Measurements from ENCODE around the gene SH3GL2.

SH3GL2 gene

GRCh38 chr9:17783227-17783626 is 204.4 kb downstream of the SH3GL2 start:
- DNase-seq, result no peak
- intact Hi-C loops (cut with DNase I), result no loop called here

DNA sequence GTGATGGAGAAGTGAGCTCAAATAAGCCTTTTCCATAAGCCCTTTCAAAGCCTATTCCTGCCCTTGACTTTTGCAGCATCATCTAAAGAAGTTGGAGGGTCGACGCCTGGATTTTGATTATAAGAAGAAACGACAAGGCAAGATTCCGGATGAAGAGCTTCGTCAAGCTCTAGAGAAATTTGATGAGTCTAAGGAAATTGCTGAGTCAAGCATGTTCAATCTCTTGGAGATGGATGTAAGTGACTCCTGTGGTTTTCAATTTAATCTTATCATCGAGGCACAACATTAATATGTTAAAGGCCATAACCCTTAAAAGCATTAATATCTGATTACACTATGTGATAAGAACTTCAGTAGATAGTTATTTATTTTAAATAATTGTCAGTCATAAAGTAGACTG is 210.4 kb downstream of the SH3GL2 start:
- intact Hi-C loops (cut with DNase I), result no loop called here
- DNase-seq, result no peak

DNA sequence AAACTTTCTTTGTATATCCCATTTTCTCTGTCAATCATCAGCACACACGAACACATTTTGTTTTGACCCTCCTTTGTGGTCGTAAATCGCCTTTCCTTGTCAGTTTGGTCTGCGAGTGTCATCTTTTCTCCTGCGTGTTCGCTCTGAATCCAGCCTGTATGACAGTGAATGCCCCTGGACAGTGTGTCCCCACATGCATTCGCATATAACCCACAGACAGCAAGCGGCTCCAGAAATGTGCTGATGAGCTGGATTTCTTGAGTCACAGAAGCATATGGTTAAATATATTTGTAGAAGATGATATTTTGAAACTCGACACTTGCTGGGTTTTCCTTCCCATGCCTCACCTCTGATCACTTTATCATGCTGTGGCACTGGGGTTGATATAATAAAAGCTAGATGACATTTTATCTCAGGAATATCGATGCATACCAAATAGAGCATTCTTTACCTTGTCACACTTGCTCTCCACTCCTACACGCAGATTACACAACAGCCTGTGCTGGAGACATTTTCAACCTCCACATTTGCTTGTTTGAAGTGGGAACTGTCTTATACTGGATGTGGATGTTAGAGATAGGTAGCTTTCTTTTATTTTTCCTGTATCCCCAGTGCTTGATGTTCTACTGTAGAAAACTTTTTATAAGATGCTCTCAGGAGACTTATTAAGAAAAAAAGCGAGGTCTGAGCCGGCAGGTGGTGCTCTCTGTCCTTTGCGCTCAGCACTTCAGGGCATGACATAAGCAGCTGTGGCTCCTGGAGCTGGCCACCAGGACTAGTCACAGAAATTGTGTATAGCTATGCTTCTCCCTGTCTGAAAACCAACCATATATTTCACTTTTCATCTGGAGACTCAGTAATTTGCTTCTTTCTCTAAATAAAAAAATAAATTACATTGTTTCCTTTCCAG is 215.1 kb downstream of the SH3GL2 start:
- intact Hi-C loops (cut with DNase I), result loop anchor here (10.0 kb wide), 1 partner anchor 259 kb away; no protein-coding TSS in a partner anchor
- peak in 21 of 42 donors; percentile 8 to 70 (median 41) for DNase-seq

DNA sequence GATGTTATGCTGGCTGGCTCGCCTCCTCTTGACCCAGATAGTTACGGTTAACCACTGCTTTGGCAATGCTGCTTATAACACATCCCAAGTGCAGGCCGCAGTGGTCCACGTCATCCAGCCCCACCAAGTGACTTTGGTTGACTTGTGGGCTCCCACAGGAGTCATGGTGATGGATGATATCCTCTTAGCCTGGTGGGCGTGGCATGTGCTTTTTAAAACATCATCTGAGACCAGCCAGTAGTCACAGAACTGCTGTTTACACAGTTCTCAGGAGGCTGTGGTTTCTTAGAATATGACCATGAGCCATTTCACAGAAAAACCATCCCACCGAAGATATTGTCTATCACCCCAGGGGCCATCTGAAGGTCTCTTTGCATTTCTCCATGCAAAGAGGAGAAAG is 216.9 kb downstream of the SH3GL2 start:
- DNase-seq, result no peak
- intact Hi-C loops (cut with DNase I), result loop anchor here (10.0 kb wide), 1 partner anchor 261 kb away; no protein-coding TSS in a partner anchor

DNA sequence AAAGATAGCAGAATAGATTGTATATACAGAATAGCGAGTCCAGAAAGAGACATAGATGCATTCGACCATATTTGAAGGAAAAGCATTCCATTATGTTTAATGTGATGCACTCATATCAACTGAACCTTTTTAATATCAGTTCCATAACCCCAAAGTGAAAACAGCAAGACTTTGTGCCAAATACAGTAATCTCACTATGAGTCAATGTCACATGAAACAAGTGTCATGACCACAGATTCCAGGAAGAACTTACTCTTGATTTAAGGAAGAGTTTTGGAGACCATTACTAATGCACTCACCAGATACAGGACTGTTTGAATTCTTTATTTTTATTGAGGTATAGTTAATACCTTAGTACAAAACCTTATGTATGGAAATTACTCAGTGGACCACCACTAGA is 220.5 kb downstream of the SH3GL2 start:
- intact Hi-C loops (cut with DNase I), result loop anchor here (10.0 kb wide), 1 partner anchor 265 kb away; no protein-coding TSS in a partner anchor

GRCh38 chr9:17800418-17800817 is 221.6 kb downstream of the SH3GL2 start:
- DNase-seq, result no peak
- intact Hi-C loops (cut with DNase I), result no loop called here

More for the DNA sequence above, 220.5 kb downstream of the SH3GL2 start:
- DNase-seq, result no peak

GRCh38 chr9:17802249-17802857 is 223.5 kb downstream of the SH3GL2 start:
- intact Hi-C loops (cut with DNase I), result no loop called here
- DNase-seq, result peak in 8 of 42 donors; percentile 15 to 50 (median 36)

DNA sequence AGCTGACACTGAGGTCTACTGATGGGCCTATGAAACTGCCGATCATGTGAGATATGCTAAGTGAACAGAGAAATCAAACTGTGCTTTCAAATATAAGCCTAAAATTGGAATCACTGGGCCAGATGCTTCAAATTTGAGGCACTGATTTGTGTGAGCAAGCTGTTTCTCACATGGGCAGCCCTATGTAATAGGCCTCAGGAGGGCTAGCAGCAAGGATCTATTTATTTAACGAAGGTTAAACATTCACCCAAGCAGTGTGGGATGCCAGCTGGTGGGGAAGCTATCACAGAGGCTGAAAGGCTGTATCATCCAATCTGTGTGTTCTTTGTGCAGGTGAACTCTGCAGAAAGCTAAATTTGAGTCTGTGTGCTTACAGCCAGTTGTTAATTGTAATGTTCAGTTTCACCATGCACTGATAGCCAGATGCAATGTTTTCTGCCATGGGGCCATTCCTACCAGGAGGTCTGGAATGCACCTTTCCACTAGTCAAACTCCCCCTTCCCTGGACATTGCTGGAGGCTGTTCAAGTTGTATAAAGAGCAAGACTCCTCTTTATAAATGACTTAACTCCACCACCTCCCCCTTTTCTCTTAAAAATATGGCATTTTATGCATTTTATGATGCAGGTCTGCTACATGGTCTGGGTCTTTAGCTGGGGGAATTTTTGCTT is 228.9 kb downstream of the SH3GL2 start:
- DNase-seq, result no peak
- intact Hi-C loops (cut with DNase I), result no loop called here

GRCh38 chr9:17810317-17810716 is 231.5 kb downstream of the SH3GL2 start:
- no peak for DNase-seq
- intact Hi-C loops (cut with DNase I), result loop anchor here (5.0 kb wide), 1 partner anchor 397 kb away; no protein-coding TSS in a partner anchor

GRCh38 chr9:17810728-17811571 is 232.1 kb downstream of the SH3GL2 start:
- intact Hi-C loops (cut with DNase I), result loop anchor here (5.0 kb wide), 1 partner anchor 396 kb away; no protein-coding TSS in a partner anchor
- DNase-seq, result peak in 41 of 42 donors; percentile 6 to 88 (median 67)

- intact Hi-C loops (cut with DNase I), result loop anchor here (5.0 kb wide), 1 partner anchor 394 kb away; no protein-coding TSS in a partner anchor
Observed at GRCh38 chr9:17813798-17814197, 234.9 kb downstream of the SH3GL2 start.

DNA sequence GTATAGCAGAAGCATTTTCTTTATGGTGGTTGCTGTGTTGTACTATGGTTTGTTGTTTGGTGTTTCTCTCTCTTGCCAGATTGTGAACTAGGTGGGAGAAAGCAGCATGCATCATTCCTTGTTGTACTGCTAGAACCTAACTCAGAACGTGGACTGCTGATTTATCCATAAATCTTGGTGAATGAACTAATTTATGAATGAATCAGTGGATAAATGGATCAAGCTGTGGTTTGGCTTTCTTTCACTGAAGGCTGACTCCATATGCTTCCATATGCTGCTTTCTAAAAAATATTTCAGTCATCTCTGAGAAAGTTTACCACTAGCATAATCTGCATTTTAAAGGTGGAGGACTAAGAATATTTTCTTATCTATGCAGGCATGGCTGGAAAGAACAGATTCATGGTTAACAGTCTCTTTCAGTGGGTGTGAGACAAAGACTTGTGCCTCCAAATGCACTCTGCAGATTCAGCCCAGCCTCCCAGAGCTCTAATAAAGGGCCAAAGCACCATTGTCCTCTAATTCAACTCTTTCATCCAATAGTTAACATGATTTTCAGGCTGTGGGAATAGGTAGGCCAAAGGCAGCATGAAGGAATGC is 237.7 kb downstream of the SH3GL2 start:
- intact Hi-C loops (cut with DNase I), result no loop called here
- no peak for DNase-seq

More at GRCh38 chr9:17813798-17814197, 234.9 kb downstream of the SH3GL2 start:
- no peak for DNase-seq

DNA sequence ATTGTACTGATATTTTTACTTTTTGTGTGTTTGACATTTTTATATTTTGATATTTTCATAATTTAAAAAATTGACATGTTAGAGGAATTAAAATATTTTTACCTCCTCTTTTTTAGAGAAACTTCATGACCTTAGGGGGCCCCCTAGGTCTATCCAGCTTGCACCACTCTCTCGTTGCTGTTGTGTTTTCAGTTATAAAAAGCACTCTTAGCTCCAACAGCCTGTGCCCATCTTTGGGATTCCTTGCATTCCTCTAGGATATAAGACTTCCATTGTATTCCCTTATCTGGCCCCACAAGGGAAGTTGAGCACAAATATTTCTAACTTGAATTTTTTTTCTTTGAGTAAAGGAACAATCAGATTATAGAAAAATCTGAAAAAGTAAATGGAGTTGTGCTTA is 245.3 kb downstream of the SH3GL2 start:
- intact Hi-C loops (cut with DNase I), result no loop called here
- DNase-seq, result no peak

GRCh38 chr9:17824616-17825264 is 245.9 kb downstream of the SH3GL2 start:
- intact Hi-C loops (cut with DNase I), result no loop called here
- no peak for DNase-seq

DNA sequence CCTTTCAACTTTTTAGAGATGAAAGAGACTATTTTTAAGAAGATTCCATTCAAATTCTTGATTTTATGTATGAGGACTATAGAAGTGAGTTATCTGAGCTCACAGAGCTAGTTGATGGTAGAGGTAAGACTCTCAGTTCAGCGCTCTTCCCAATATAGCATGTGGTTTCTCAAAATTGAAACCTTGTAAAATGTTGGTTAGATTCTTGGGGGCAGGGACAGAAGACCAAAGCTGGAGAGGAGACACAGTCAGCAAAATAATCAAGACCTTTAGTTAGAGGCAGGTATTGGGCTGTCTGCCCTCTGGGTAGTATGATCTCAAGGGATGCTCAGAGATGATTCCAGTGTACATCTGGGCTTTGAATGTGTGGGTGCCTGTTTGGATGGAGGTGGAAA is 246.4 kb downstream of the SH3GL2 start:
- intact Hi-C loops (cut with DNase I), result no loop called here
- no peak for DNase-seq

GRCh38 chr9:17829064-17829463 is 250.2 kb downstream of the SH3GL2 start:
- intact Hi-C loops (cut with DNase I), result no loop called here
- DNase-seq, result no peak

- no peak for DNase-seq
- intact Hi-C loops (cut with DNase I), result no loop called here
Observed at GRCh38 chr9:17829812-17830385, 251.0 kb downstream of the SH3GL2 start.

All from head of caudate nucleus (tissue), 42 donors.